Forelimb muscle (tissue), 1 donor: ENCODE results near the gene ANKRD55. TPM values are rescaled to one million over a fixed set of nuclear protein-coding genes. Genes with fewer than 3 reads are reported as not detected.
"Not testable (repeated sequence)": the region's sequence is repeated elsewhere in the genome, so short reads cannot be mapped to it uniquely, and the experiment has no call there.

ENCODE experiments used
- DNase-seq: peaks from one replicate; pipeline ENCODE4 v3.0.0-alpha.2; 2013; ENCODE audit warnings: low read depth
- polyA plus RNA-seq: library from polyadenylated mRNA; unstranded; fragments of 120-200 nt; gene quantifications from one replicate; pipeline ENCODE4 v1.2.1, GENCODE V29; 2013; ENCODE audit not compliant: insufficient read length

The ANKRD55 gene
- polyA plus RNA-seq, 1 donor = 0.46 TPM

DNA sequence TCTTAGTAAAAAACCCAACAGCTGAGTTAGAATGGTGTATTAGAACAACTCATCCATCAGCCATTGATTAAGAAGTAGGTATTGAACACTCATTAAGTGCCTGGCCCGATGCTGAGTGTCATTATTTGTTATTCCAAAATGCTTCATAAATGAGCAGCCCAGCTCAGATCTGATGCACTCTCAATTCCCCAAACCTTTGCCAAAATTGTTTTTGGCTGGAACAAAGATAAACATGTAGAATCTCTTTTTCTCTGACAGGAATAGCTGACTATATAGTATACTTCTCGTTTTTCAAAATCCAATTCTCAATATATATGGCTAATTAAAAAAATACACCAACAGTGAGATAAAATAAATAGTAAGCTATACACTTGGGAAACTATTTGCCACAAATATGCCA, 20.0 kb upstream of the ANKRD55 start:
- DNase-seq = no peak

DNA sequence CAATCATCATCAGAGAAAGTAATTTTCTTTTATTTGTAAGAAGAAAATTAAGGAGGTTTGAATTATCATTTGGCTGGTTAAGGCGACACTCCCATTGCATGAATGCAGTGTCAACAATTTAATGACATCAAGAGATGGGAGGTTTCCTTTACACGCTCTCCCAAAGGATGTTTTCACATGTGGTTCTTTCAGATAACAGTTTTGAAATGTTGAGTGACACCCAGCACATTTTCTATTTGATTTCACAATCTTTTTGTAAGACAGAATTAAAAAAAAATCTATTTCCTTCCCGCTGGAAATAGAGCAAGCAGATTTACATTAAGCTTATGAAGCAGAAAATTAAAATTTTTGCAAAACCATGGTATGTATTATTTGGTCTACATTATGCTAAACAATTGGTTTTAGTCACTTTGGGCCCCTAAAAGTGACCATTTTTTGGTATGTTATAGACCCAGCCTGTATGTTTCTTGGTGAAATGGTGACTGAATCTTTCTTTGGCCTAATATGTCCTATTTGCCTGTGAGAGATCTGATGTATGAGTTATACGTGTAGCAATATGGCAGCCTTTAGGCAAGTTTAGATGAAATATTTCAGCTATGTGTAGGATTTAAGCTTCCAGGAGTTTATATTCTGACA, 18.9 kb upstream of the ANKRD55 start:
- no peak for DNase-seq

DNA sequence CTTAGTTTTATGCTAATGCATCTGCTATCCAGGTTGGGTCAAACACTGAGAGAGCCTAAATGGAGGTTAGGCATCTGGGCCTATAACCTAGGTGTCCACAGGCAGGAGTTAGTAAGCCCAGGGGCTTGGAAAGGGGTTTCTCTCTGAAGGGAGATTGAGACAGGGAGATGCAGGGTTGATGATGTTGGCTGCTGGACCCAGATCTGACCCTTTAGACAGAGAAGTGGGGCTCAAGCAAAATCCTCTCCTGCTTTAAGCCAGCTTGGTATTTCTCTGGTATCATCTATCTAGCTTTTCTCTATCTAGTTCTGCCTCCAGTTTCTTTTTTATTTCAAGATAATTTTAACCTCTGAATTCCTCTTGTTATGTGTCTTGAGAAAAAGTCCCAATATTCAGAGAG, 18.3 kb upstream of the ANKRD55 start:
- no peak for DNase-seq

DNA sequence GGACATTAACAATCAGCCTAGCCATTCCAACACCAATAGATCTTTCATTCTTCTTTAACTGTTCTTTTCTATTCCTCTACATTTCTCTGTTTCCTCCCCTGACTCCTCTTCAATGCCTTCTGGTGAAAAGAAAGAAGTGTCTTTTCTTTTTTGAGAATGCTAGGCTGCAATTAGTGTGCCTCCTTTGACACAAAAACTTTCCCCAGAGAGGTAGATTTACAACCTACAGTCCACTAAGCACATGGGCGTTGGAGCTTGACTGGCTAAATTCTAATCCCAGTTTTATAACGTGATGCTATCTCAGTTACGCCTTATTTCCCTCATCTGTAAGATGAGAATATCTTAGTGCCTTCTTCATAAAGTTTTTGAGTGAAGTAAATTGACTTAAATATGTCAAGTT, 16.9 kb upstream of the ANKRD55 start:
- no peak for DNase-seq

DNA sequence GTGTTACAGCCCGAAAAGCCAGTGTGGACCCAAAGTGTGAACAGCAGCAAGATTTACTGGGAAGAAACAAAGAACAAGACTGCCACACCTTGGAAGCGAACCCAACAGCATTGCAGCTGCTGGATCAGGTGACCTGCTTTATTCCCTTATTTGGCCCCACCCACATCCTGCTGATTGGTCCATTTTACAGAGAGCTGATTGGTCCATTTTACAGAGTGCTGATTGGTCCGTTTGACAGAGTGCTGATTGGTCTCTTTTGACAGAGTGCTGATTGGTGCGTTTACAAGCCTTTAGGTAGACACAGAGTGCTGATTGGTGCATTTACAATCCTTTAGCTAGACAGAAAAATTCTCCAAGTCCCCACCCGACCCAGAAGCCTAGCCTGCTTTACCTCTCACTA, 16.0 kb upstream of the ANKRD55 start:
- not testable (repeated sequence) for DNase-seq

DNA sequence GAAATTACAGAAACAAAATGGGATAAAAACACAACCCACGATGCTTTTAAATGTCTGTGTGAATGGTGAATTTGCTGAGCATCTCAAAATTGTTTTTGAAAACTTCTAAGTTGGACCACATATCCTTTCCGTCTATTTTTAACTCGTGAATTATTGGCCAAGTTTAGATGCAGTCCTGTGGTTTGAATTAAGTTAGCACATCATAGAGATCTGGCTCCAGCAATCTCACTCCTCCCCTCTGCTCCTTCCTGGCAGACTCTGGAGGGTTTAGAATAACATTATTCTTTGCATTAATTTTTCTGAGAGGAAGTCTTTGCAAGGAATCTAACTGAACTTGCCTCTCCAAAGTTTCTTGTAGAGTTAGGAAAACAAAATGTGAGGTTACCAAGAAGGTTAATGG, 14.5 kb upstream of the ANKRD55 start:
- peak; percentile 47 for DNase-seq

DNA sequence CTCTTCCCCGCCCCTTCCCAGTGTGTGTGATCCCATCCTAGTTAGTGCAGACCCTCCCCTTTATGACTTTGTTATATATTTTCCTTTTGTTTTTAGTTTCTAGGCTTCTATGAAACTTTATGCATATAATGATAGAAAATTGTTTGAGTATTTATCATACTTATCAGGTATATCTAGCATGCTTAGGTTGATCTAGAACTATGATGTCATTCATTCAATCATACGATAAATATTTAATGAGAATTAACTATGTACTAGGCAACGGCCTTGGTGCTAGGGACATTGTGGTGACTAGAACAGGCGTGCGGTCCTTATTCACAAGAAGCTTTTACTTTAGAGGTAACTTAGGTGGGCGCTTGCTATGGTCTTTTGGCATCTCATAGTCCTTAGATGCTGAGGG, 13.6 kb upstream of the ANKRD55 start:
- no peak for DNase-seq

DNA sequence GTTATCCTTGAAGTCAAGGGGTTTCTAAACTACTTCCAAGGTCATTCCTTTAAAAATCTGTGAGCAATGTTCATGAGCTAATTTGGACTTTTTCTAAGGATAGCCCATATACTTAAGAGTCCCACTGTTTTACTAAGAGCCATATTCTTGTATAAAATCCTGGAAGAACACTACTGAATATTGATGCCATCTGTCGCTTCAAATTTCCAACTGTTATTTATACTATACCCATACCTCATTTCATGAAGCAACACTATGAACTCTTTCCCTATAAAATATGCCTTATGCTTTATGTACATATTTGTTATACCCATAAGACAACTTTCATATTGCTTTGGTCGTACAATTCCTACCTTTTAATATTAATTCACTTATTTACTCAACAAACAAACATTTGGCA, 12.4 kb upstream of the ANKRD55 start:
- no peak for DNase-seq

DNA sequence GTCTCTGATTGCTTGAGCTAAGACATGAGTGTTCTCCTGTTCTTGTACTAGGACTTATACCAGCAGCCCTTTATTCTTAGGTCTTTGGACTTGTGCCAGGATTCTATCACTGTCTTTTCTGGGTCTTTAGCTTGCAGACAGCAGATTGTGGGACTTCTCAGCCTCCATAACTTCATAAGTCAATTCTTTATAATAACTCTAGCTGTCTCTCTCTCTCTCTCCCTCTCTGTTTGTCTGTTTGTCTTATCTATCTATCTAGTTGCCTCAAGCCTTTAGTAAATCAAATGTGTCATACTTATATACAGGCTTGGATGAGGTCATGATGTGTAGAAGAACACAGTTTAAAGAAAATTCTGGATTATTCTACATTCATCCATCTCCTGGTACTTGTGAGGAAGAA, 11.5 kb upstream of the ANKRD55 start:
- DNase-seq = no peak

DNA sequence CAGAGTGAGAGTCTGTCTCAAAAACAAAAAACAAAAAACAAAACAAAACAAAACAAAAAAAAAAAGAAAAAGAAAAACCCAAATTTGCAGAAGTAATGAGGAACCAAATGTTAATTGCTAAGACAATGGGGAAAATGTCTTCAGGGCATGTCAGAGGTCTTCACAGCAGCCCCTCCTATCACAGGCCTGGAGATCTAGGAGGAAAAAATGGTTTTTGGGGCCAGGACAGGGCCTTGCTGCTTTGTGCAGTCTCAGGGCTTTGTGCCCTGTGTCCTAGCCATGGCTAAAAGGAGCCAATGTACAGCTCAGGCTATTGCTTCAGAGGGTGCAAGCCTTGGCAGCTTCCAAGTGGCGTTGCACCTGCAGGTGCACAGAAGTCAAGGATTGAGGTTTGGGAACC, 9.1 kb upstream of the ANKRD55 start:
- DNase-seq = not testable (repeated sequence)

DNA sequence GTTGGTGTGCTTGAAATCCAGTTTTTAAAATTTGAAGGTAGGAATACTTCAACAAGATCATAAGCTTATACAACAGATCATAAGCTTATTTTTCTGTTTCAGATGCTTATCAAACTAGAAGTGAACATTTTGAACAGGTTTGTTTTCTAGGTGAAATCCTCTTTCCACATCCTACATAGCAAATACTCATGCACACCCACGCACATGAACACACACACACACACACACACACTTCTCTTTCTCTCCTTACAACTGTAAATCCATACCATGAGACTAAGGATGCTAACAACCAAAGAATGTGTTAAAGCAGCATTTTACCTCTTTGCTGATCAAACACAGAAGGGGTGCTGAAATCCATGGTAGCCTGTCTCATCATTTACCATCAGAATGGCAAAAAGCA, 592 bp downstream of the ANKRD55 start:
- DNase-seq = no peak

DNA sequence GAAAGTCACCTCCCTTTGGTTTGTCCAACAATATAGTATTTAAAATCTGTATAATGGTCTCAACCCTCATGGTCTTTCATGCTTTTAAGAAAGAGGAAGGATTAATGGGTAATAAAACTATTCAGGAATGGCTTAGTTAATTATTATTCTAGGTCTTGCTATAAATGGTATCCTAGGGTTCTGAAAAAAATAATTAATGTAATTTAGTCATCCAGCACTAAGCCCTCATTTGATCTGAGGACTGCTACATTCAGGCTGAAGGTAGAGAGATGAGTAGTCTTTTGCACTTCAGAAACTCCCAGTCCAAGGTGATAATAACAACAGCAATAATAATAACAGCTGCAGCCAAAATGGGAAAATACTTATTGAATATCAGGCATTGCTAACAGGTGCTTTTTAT, 2.6 kb downstream of the ANKRD55 start:
- no peak for DNase-seq

DNA sequence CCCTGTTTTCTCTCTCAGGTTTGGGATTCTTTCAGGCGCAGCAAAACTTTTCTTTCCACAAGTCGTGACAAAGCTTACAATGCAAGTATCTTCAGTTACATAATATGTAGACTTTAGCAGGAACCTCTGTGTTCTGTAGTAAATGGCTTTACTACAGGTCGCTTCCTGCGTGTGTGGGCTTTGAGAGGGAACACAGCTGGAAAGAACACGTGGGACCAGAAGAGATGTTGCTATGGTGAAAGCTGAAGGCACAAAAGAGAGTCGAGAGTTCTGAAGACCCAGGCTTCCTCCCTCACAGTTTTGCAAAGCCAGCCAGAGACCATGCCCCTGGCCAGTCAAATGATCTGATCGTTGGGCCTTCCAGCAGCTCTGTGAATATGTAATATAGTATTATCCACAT, 4.0 kb downstream of the ANKRD55 start:
- no peak for DNase-seq

DNA sequence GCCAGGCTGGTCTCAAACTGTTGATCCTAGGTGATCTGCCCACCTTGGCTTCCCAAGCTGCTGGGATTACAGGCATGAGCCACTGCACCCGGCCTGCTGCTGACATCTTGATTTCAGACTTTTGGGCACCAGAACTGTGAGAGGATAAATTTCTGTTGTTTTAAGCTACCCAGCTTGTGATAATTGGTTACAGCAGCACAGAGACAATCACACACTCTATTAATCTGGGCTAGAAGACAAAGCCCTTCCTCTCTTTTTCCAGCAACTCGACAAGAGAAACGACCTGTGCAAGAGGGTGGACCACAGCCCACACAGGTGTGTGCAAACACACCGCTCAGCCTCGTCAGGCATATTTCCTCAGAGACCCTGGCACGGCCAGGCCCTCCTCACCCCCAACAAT, 4.5 kb downstream of the ANKRD55 start:
- no peak for DNase-seq

DNA sequence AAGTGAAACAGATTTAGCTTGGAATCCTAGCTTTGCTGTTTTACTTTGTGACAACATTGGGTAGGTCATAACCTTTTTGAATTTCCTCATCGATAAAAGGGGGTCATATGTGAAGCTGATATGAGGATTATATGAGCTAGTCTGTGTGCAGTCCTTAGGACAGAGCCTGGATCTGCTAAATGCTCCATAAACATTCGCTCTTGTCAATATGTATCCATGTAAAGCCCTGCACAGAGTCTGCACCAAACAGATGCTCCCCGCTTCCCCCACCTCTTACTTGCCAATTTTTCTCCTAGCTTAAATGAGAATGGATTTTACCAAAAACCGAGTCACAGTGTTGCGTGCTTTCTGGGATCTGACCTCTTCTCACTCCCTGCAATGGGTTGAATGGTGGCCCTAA, 5.4 kb downstream of the ANKRD55 start:
- DNase-seq = no peak

DNA sequence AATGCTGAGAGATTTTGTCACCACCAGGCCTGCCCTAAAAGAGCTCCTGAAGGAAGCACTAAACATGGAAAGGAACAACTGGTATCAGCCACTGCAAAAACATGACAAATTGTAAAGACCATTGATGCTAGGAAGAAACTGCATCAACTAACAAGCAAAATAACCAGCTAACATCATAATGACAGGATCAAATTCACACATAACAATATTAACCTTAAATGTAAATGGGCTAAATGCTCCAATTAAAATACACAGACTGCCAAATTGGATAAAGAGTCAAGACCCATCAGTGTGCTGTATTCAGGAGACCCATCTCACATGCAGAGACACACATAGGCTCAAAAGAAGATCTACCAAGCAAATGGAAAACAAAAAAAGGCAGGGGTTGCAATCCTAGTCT, 9.8 kb downstream of the ANKRD55 start:
- not testable (repeated sequence) for DNase-seq

DNA sequence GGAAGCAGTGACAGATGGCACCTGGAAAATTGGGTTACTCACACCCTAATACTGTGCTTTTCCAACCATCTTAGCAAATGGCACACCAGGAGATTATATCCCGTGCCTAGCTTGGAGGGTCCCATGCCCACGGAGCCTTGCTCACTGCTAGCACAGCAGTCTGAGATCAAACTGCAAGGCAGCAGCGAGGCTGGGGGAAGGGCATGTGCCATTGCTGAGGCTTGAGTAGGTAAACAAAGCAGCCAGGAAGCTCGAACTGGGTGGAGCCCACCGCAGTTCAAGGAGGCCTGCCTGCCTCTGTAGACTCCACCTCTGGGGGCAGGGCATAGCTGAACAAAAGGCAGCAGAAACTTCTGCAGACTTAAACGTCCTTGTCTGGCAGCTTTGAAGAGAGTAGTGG, 11.5 kb downstream of the ANKRD55 start:
- DNase-seq = not testable (repeated sequence)

DNA sequence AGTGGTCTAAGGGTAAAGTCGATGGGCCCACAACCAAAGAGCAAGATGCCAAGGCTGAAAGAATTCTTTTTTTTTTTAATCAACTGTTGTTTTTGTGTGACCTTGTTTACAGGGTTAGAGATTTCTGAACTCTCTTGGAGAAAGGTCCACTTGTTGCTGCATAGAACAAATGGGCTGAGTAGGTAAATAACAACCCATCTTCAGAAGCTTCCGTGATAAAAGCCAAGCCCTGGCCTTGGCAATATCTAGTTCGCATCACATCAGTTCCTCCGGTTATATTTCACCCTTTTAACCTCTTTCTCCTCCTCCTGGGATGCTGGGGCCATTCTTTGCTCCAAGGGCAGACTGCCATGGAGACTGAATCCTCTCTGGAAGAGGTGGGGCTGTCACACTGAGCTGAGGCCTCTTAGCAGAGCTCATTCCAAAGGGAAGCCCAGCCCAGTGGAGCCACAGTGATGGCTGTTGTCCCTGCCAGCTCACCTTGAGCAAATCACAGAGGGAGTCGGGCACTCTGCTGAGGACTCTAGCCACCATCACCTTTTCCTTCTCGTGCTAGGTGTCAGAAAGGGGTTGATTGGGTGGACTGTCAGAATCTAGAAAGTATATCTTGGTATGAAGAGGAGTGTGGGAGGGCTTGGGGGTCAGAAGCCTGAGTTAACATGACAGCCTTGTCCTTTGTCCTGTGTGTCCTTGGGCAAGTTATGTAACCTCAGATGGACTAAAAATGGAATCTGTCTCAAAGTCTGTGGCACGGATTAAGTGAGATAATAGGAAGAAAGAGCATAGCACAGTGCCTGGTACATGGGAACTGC, 17.9 kb downstream of the ANKRD55 start:
- DNase-seq = no peak

DNA sequence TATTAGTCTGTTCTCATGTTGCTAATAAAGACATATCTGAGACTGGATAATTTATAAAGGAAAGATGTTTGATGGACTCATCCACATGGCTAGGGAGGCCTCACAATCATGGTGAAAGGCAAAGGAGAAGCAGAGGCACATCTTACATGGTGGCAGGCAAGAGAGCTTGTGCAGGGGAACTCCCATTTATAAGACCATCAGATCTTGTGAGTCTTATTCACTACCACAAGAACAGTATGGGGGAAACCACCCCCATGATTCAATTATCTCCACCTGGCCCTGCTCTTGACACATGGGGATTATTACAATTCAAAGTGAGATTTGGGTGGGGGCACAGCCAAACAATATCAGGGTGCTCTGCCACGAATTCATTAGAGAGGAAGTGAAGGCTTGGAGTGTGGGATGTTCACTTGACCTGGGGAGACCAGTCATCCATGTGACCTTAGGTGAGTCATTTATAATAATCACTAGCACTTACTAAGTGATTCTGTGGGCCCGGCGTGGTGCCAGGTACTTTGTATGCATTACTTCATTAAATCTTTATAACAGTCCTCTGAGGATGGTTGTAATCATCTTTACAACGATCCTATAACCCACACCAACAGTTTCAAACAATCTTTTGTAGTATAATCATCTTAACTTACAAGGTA, 19.1 kb downstream of the ANKRD55 start:
- not testable (repeated sequence) for DNase-seq

DNA sequence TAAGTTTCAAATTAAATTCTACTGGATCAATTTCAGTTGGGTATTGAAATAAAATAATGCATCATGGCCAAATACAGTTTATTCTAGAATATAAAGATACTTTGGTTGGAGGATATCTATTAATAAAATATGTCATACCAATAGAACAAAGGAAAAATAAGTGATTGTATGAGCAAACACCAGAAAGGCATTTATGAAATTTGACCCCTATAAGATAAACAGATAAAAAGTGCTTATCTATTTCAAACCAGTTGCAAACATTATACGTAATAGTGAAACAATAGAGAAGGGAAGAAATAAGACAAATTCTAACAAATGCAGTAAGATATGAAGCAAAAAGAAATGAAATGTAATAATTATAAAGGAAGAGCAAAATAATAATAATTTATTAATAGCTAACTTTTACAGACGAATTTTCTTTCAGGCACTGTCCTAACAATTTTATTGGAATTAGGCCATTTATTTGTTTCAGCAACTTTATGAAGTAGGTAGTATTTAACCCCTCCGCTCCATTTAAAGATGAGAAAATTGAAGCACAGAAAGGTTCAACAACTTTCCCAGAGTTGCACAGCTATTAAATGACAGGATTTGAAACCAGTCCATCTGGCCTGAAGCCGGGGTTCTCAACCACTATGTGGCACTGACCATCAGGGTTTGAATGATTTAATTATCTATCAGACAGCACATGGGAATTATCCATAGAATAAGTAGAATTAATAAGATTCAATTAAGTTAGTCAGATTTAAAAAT, 20.8 kb downstream of the ANKRD55 start:
- DNase-seq = no peak

DNA sequence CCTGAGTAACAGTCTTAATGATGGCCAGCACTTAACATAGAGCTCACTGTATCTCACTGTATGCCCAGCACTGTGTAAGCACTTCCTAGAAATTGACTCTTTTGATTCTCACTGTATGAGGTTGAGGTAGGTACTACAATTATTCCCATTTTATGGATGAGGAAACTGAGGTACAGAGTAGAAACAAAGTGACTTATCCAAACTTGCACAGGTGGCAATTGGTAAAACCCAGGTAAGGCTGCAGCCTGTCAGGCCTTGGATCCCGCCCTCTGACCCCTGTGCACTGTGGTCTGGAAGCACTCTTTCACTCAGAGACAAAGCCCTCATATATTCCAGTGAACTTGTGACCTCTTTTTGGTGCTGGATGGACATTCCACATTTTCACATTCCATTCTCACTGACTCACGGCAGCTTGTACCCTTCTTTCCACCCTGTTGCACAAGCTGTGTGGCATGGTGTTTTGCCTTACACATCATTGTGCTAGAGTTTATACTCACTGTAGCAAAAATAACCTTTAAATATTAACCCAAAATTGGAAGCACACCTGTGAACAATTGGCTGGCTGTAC, 21.7 kb downstream of the ANKRD55 start:
- DNase-seq = no peak

DNA sequence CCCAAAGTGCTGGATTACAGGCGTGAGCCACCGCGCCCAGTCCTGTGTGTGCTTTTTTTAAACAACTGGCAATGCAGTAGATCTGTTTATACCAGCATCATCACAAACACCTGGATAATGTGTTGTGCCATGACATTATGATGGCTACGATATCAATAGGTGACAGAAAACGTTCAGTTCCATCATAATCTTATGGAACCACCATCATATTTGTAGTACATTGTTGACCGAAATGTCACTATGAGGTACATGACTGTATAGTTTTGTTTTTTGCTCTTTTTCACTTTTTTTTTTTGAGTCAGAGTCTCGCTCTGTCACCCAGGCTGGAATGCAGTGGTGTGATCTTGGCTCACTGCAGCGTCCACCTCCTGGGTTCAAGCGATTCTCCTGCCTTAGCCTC, 24.4 kb downstream of the ANKRD55 start:
- DNase-seq = no peak
